CD14-positive monocyte (primary cell): ENCODE measurements around the gene FRMD4A. TPM values are rescaled to one million over a fixed set of nuclear protein-coding genes. Genes with fewer than 3 reads are reported as not detected.

Experiments used
- DNase-seq, 3 donors: peaks; one replicate each; pipeline ENCODE4 v3.0.0-alpha.2; 2011 to 2022
- H2AFZ ChIP-seq: 2 replicates; pipeline ENCODE4 v1.6.0; 2012; ENCODE audit warnings: mild to moderate bottlenecking, low read depth, low read length, inconsistent platforms; ENCODE audit not compliant: insufficient read depth, poor library complexity, severe bottlenecking
- H3K27ac ChIP-seq, 2 donors: 1 replicate in 1 of 2; 2 replicates in 1 of 2; pipeline ENCODE4 v1.5.1; 2012 to 2013; ENCODE audit warnings: low read length in 2 of 2, control low read depth in 1 of 2, inconsistent platforms in 1 of 2, low read depth in 1 of 2, mild to moderate bottlenecking in 1 of 2
- H3K27me3 ChIP-seq, 2 donors: one replicate each; pipeline versions ENCODE4 v1.6.0 to v1.6.1; 2011 to 2013; ENCODE audit warnings: low read length in 2 of 2; ENCODE audit not compliant: control insufficient read depth in 2 of 2, insufficient read depth in 2 of 2
- H3K36me3 ChIP-seq, 2 donors: replicated peaks in 1 of 2; 1 replicate in 1 of 2; 2 replicates in 1 of 2; pipeline versions ENCODE4 v1.5.1 to v1.6.1; 2012 to 2013; ENCODE audit warnings: low read length in 2 of 2, control low read depth in 1 of 2, inconsistent platforms in 1 of 2, mild to moderate bottlenecking in 1 of 2; ENCODE audit not compliant: insufficient read depth in 2 of 2, control insufficient read depth in 1 of 2
- H3K4me1 ChIP-seq, 2 donors: 1 replicate in 1 of 2; 2 replicates in 1 of 2; pipeline versions ENCODE4 v1.5.1 to v1.6.1; 2012 to 2013; ENCODE audit warnings: low read length in 2 of 2, control low read depth in 1 of 2, inconsistent platforms in 1 of 2, mild to moderate bottlenecking in 1 of 2, moderate library complexity in 1 of 2; ENCODE audit not compliant: insufficient read depth in 2 of 2, control insufficient read depth in 1 of 2
- H3K4me2 ChIP-seq: replicated peaks from 2 replicates; pipeline ENCODE3; 2012; ENCODE audit warnings: low read length, moderate library complexity, mild to moderate bottlenecking; ENCODE audit not compliant: poor library complexity, severe bottlenecking; ENCODE audit errors: extremely low read depth
- H3K4me3 ChIP-seq, 3 experiments: fragments of 200-600 bp in 1 of 3; sonication (generic) in 1 of 3; replicated peaks in 1 of 3; 1 replicate in 2 of 3; 2 replicates in 1 of 3; pipeline ENCODE4 v1.5.1; 2011 to 2013; ENCODE audit warnings: low read length in 3 of 3, mild to moderate bottlenecking in 3 of 3, control low read depth in 2 of 3, low read depth in 2 of 3, inconsistent platforms in 1 of 3, moderate library complexity in 1 of 3
- H3K79me2 ChIP-seq: 2 replicates; pipeline ENCODE4 v1.6.0; 2012; ENCODE audit warnings: mild to moderate bottlenecking, control low read depth, inconsistent platforms, low read length, moderate library complexity; ENCODE audit not compliant: insufficient read depth
- H3K9ac ChIP-seq: 2 replicates; pipeline ENCODE4 v1.6.0; 2017; ENCODE audit warnings: low read length, mild to moderate bottlenecking; ENCODE audit not compliant: insufficient read depth, poor library complexity, severe bottlenecking
- H3K9me3 ChIP-seq, 2 donors: replicated peaks in 1 of 2; 1 replicate in 1 of 2; 2 replicates in 1 of 2; pipeline versions ENCODE4 v1.5.1 to v1.6.1; 2012 to 2013; ENCODE audit warnings: low read length in 2 of 2, control low read depth in 1 of 2; ENCODE audit not compliant: control insufficient read depth in 1 of 2, insufficient read depth in 1 of 2
- H4K20me1 ChIP-seq: 2 replicates; pipeline ENCODE4 v1.6.0; 2012; ENCODE audit warnings: mild to moderate bottlenecking, low read length, control low read depth, moderate library complexity; ENCODE audit not compliant: insufficient read depth
- H3K27ac Mint-ChIP-seq, 7 donors: one replicate each; pipeline ENCODE4 v1.8.0; 2020; ENCODE audit warnings: mild to moderate bottlenecking in 7 of 7, mixed read lengths in 7 of 7, moderate library complexity in 6 of 7, inconsistent platforms in 2 of 7
- H3K27me3 Mint-ChIP-seq, 3 donors: one replicate each; pipeline ENCODE4 v1.8.0; 2021 to 2022; ENCODE audit warnings: low read depth in 3 of 3, mild to moderate bottlenecking in 3 of 3, mixed read lengths in 3 of 3, moderate library complexity in 3 of 3, inconsistent platforms in 1 of 3
- H3K36me3 Mint-ChIP-seq, 2 donors: one replicate each; pipeline ENCODE4 v1.8.0; 2020; ENCODE audit warnings: mixed read lengths in 2 of 2, inconsistent platforms in 1 of 2, mild to moderate bottlenecking in 1 of 2
- H3K4me1 Mint-ChIP-seq: one replicate; pipeline ENCODE4 v1.8.0; 2020; ENCODE audit warnings: mild to moderate bottlenecking, mixed read lengths
- H3K4me3 Mint-ChIP-seq, 2 donors: one replicate each; pipeline ENCODE4 v1.8.0; 2020; ENCODE audit warnings: mild to moderate bottlenecking in 2 of 2, mixed read lengths in 2 of 2, moderate library complexity in 1 of 2
- H3K9me3 Mint-ChIP-seq, 7 donors: one replicate each; pipeline ENCODE4 v1.8.0; 2020 to 2022; ENCODE audit warnings: mixed read lengths in 7 of 7, mild to moderate bottlenecking in 6 of 7, moderate library complexity in 6 of 7, inconsistent platforms in 2 of 7
- WGBS: methylation state at CpG from one replicate; pipeline ENCODE4 v1.1.5; 2013; ENCODE audit warnings: missing lambda C conversion rate; ENCODE audit not compliant: insufficient coverage; 5-methylcytosine and 5-hydroxymethylcytosine counted together
- intact Hi-C, 2 donors: fragments of 100-400 bp; cut with micrococcal nuclease; formaldehyde crosslinking; loops; one replicate each; pipeline versions ENCODE4 v1.15.0 to v1.15.1; 2023
- polyA plus RNA-seq, 3 donors: library from polyadenylated mRNA; depleted of rRNA in 1 of 3; unstranded in 2 of 3; stranded (reverse) in 1 of 3; fragments of 300-500 nt in 2 of 3; fragments of >200 nt in 1 of 3; fragmentation: Illumina TruSeq in 2 of 3; gene quantifications; 1 replicate in 2 of 3; 2 replicates in 1 of 3; pipeline ENCODE4 v1.2.3, GENCODE V29; 2012 to 2021
- TF ChIP-seq, protein P1 (sequence below): fragments of 200-600 bp; IDR thresholded peaks from one replicate; pipeline ENCODE4 v1.8.0; 2022; ENCODE audit warnings: antibody characterized with exemption, mild to moderate bottlenecking

FRMD4A gene
- polyA plus RNA-seq, 3 donors = 0.12 TPM; not detected in 2

DNA sequence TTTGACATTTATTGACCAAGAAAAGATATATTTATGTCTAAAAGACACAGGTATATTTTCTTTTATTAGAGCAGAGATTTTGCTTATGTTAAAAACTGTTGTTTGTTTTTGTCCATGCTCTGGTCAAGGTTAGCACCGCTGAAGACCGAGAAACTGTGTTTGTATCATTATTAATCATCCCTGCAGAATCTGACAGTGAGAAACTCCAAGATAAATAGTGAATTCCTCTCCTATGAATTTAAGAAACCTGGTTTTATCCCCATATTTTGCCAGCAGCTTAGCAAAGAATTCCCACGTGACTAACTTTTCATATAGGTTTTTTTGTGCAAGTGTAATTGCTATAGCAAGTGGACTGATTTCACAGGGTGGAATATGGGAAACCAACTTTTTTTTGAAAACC lies 77.6 kb downstream of the FRMD4A start:
- peaks cover 0 to 2% of the 10 kb centered on the region in 2 donors for H3K27me3 ChIP-seq
- no CpG with 5 or more reads among the region's 3 CpGs for WGBS
- Mint-ChIP-seq H3K36me3 (no peaks in the 10 kb centered on the region), H3K4me1 (no peaks in the 10 kb centered on the region), H3K27me3 (peaks cover 0 to 8% (median 4%) of the 10 kb centered on the region in 3 donors), H3K9me3 (peaks cover 0 to 7% (median 0%) of the 10 kb centered on the region in 7 donors), H3K27ac (no peak overlapping the region), H3K4me3 (no peak overlapping the region)
- no peak overlapping the region for H3K4me3 ChIP-seq
- no peaks in the 10 kb centered on the region for H3K4me1 ChIP-seq
- no peak for DNase-seq
- intact Hi-C loops = no loop called here
- H3K79me2 ChIP-seq = no peaks in the 10 kb centered on the region
- H3K9me3 ChIP-seq = peaks cover 0 to 2% of the 10 kb centered on the region in 2 donors
- H3K36me3 ChIP-seq = no peaks in the 10 kb centered on the region
- no peak overlapping the region for H3K4me2 ChIP-seq
- no peak overlapping the region for H3K9ac ChIP-seq
- TF ChIP-seq, protein P1, sequence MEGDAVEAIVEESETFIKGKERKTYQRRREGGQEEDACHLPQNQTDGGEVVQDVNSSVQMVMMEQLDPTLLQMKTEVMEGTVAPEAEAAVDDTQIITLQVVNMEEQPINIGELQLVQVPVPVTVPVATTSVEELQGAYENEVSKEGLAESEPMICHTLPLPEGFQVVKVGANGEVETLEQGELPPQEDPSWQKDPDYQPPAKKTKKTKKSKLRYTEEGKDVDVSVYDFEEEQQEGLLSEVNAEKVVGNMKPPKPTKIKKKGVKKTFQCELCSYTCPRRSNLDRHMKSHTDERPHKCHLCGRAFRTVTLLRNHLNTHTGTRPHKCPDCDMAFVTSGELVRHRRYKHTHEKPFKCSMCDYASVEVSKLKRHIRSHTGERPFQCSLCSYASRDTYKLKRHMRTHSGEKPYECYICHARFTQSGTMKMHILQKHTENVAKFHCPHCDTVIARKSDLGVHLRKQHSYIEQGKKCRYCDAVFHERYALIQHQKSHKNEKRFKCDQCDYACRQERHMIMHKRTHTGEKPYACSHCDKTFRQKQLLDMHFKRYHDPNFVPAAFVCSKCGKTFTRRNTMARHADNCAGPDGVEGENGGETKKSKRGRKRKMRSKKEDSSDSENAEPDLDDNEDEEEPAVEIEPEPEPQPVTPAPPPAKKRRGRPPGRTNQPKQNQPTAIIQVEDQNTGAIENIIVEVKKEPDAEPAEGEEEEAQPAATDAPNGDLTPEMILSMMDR = no peak
- no peak overlapping the region for H3K27ac ChIP-seq
- H4K20me1 ChIP-seq = no peaks in the 10 kb centered on the region
- H2AFZ ChIP-seq = no peak overlapping the region

DNA sequence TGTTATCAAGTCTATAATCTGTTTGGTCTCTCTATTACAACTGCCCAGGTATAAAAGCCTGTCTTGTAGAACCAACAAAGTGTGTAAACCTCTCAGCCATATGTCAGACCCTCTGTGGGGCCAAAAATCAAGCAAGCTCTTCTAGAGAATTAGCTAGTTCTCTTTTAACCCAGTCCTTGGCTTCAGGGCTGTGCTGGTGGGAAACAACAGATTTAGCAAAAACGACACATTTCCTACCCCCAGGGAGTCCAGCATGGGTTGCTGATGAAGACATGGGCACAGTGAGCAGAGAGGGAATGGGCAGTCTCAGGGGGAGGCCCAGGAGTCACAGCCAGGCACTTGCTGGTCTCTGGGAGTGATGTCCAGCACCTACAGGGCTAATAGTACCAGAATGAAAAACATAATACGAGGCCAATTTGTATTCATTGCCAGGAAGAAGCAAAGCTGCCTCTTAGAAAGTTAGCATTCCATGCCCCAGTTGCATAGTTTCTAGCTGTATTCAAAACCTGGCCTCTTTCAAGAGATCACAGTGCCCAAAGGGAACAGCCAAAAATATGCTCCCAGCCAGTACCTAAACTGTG lies 80.1 kb downstream of the FRMD4A start:
- no peaks in the 10 kb centered on the region for H3K79me2 ChIP-seq
- H3K27me3 ChIP-seq = no peaks in the 10 kb centered on the region
- intact Hi-C loops = no loop called here
- no peaks in the 10 kb centered on the region for H4K20me1 ChIP-seq
- TF ChIP-seq, protein P1 = no peak
- H3K9me3 ChIP-seq = peaks cover 0 to 2% of the 10 kb centered on the region in 2 donors
- peaks cover 0 to 11% (median 1%) of the 10 kb centered on the region in 3 donors for H3K27me3 Mint-ChIP-seq
- no peak for DNase-seq
- no peak overlapping the region for H3K27ac ChIP-seq
- H3K4me3 Mint-ChIP-seq = no peak overlapping the region
- H3K4me1 ChIP-seq = no peaks in the 10 kb centered on the region
- H2AFZ ChIP-seq = no peak overlapping the region
- H3K36me3 ChIP-seq = no peaks in the 10 kb centered on the region
- H3K36me3 Mint-ChIP-seq = no peaks in the 10 kb centered on the region
- no peak overlapping the region for H3K4me3 ChIP-seq
- no peaks in the 10 kb centered on the region for H3K4me1 Mint-ChIP-seq
- H3K4me2 ChIP-seq = no peak overlapping the region
- H3K27ac Mint-ChIP-seq = peak overlapping the region in 1 of 7 donors; percentile 2
- peaks cover 0 to 9% (median 0%) of the 10 kb centered on the region in 7 donors for H3K9me3 Mint-ChIP-seq
- H3K9ac ChIP-seq = no peak overlapping the region
- WGBS = 88% methylated on average over 1 of the region's 2 CpGs
